Hematopoietic multipotent progenitor cell treated with erythropoietin and hydrocortisone succinate and interleukin-3 and kit ligand, for 8 days (in vitro differentiated cells): ENCODE results near the gene CASP8.
"Not testable (repeated sequence)": the region's sequence is repeated elsewhere in the genome, so short reads cannot be mapped to it uniquely, and the experiment has no call there.

Experiments used
- DNase-seq: peaks from one replicate; pipeline ENCODE4 v3.0.0-alpha.2; 2015

Gene CASP8

GRCh38 chr2:201260302-201260800, at the start of gene CASP8:
TSS of gene CASP8 (plus strand) at chr2:201260536. CDS start at chr2:201266487, 5,951 bp downstream.
- peak; percentile 80 for DNase-seq

GRCh38 chr2:201215963-201216362, 44.4 kb upstream of the CASP8 start:
- DNase-seq, result no peak

GRCh38 chr2:201216918-201217317, 43.4 kb upstream of the CASP8 start:
- DNase-seq, result no peak

GRCh38 chr2:201218780-201219179, 41.6 kb upstream of the CASP8 start:
- DNase-seq, result no peak

GRCh38 chr2:201219328-201220096, 40.8 kb upstream of the CASP8 start:
- DNase-seq, result no peak

- peak; percentile 94 for DNase-seq
These were observed 40.2 kb upstream of the CASP8 start for GRCh38 chr2:201220102-201220570.

- DNase-seq, result no peak
These were observed 37.0 kb upstream of the CASP8 start for GRCh38 chr2:201223089-201224073.

- no peak for DNase-seq
These were observed 31.9 kb upstream of the CASP8 start for GRCh38 chr2:201228271-201228911.

GRCh38 chr2:201228912-201229290, 31.4 kb upstream of the CASP8 start:
- no peak for DNase-seq

GRCh38 chr2:201231781-201232466, 28.4 kb upstream of the CASP8 start:
- peak; percentile 98 for DNase-seq

- no peak for DNase-seq
These were observed 27.9 kb upstream of the CASP8 start for GRCh38 chr2:201232467-201232815.

GRCh38 chr2:201233192-201233811, 27.0 kb upstream of the CASP8 start:
- DNase-seq, result peak; percentile 96

GRCh38 chr2:201233812-201234662, 26.3 kb upstream of the CASP8 start:
- no peak for DNase-seq

- no peak for DNase-seq
These were observed 25.6 kb upstream of the CASP8 start for GRCh38 chr2:201234663-201235135.

- DNase-seq, result peak; percentile 91
These were observed 24.2 kb upstream of the CASP8 start for GRCh38 chr2:201235860-201236811.

GRCh38 chr2:201237486-201238123, 22.7 kb upstream of the CASP8 start:
- DNase-seq, result peak; percentile 62

GRCh38 chr2:201239167-201239935, 21.0 kb upstream of the CASP8 start:
- not testable (repeated sequence) for DNase-seq
